HG02642 (cell line): ENCODE measurements around the gene SHISAL1.

ENCODE experiments used
- ATAC-seq: cut with Tn5 transposase; IDR thresholded peaks from one replicate; pipeline ENCODE4 v1.9.1; 2021; ENCODE audit warnings: mild to moderate bottlenecking; ENCODE audit not compliant: unreplicated experiment, poor library complexity

SHISAL1 gene

DNA sequence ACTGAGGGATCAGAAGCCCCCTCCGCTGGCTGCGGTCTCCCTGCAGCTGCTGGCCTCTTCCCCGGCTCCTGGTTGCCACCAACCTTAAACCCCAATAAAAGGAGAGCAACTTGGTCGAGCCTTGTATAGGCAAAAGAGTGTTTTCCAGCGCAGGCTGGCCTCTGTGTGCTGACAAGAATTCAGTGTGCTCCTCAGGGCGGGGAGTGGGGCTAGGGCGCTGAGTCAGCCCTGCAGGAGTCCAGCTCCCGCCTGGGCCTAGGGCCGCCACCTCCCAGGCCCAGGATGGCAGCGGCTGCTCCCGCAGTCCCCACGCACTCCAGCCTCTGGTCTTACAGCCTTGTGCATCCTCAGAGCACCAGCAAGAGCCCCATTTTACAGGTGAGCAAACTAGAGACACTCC lies at the start of gene SHISAL1:
Gene SHISAL1 (minus strand): TSS at position 186 of the 400 bp plus-strand sequence. CDS start 12,006 bp downstream, outside the sequence.
- no peak for ATAC-seq

DNA sequence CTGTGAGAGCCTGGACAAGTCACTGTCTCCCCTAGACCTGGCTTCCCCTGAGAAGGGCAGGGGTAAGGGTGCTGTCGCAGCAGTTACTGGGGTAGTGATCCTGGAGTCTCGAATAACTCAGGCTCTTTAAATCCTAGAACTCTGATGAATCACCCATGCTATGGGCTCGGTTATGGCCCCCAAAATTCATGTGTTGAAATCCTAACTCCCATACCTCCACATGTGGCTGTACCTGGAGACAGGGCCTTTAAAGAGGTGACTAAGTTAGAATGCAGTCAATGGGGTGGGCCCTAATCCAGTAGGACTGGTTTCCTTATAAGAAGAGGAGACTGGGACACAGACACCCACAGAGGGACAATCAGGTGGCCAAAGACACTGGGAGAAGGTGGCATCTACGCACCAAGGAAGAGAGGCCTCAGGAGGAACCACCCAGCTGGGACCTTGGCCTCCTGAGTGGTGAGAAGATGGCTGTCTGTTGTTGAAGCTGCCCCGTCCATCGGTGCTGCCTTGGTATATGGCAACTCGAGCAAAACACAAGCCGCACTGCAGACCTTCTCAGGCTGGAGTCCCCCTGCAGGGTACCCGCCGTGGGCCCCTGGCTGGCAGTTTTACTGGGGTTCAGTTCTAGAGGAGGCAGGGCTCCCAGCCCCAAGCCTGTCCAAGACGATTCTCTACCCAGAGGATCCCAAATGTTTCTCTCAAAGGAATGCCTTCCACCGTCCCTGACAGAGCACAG lies 48.8 kb upstream of the SHISAL1 start:
- ATAC-seq, result no peak

DNA sequence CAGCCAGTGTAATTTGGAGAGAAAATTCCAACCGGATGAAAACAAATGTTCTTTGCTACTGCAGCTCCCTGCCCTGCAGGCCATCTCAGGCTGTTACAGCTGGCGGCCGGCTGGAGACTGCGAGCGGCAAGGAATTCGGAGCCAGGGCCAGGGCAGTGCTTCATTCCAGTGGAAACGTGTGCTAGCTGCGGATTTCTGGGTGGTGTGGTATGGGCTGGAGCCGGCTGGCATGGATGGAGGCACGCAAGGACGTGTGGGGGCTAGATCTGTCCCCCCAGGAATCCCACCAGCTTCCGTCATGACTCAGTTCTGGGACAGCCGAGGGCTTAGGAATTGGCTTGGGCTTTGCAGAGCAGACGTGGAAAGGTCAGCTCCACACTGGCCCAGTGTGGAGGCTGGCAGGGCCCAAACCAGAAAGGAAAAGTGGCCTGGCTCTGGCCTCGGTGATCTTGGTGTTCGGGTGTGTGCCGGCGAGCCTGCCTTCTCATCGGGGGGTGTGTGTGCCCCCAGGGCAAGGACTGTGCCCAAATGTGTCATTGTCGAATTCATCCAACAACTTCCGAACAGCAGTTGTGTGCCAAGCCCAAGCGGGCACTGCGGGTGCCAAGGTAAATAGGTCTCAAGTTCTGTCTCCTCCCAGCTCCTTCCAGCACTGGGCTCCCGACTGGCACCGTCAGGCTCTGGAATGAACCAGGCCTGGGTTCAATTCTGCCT lies 48.1 kb upstream of the SHISAL1 start:
- no peak for ATAC-seq

DNA sequence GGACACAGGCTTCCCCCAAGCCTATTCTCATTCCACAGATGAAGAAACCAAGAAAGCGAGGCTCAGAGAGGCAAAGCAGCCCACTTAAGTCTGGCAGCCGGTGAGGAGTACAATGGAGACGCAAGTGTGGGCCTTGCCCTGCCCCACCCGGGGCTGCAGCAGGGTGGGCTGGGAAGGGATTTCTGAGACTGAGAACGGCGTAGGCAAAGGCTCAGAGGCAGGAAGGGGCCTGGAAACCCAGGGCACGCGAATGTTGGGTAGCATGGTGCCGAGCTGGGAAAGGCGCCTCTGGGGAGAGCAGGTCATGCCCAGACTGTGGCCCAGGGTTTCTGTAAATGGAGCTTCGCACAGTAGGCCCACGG lies 47.5 kb upstream of the SHISAL1 start:
- no peak for ATAC-seq

DNA sequence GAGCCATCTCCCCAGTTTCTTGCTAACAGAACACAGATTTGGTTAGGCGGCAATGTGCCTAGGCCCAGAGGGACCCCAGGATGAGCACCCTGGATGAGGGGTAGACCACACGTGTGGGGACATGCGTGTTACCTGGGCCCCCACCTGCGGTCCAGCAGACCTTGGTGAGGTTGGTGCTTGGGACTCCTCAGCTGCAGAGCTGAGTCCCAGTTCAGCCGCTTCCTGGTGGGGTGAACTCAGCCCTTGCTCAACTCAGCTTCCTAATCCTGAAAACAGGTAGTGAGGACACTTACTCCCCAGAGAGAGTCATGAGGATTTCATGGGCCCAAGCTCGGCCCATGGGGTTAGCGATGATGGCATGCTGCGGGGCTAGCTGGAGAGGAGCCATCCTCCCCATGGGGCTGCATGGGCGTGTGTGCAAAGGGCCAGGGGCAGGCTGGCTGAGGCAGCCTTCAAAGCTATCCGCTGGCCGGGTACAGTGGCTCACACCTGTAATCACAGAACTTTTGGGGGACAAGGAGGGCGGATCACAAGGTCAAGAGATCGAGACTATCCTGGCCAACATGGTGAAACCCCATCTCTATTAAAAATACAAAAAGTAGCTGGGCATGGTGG lies 46.9 kb upstream of the SHISAL1 start:
- ATAC-seq, result no peak

DNA sequence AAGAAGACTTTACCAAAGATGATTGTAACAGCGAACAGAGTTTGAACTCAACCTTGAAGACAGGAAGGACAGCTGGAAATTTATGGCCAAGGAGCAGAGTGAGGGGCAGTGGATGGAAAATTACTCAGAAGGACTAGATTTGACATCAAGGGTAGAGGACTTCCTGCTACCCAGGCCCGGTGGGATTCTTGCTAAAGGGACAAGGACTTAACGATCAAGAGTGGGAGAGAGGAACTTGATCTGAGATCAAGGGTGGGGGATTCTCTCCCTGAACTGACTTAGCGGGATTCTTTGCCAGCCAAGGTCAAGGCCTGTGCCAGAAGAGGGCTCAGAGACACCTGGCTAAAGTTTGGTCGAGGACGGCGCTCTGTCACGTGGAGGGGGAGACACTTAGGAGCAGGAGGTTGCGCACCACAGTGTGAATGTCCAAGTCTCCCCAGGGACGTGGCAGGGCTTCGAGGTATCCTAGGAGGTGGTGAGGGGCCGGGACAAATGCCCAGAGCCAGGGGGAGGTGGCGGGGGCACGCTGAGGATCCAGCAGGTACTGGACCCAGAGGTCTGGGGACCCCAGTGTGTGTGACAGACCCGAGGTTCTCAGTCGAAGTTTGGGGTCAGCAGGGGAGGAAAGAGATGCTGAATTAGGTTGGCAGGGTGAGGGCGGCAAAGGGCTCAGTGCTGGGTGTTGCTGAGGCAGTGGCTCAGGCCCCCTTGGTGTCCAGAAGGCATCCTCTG lies 46.1 kb upstream of the SHISAL1 start:
- no peak for ATAC-seq

DNA sequence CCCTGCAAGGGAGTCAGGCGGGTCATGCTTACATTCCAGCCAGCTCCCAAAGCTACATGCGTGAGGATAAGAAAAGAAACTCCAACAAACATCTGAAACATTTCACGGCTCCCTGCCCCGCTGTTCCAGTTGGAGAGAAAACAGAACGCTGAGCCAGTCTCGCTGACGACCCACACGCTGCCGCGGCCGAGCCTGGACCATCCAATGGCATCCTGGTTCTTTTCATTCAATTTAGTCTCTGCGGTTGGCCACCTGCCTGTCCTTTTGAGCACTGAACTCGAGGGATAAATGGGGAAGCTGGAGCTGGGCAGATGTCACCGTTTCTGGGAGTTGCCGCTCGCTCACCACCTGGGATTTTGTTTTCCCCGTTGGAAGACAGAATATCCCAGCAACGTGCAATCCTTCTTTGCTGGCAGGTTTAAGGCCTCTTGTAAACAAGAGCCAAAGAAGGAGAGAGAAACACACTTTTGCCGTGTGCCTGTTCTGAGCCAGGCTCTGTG lies 45.3 kb upstream of the SHISAL1 start:
- ATAC-seq, result no peak

DNA sequence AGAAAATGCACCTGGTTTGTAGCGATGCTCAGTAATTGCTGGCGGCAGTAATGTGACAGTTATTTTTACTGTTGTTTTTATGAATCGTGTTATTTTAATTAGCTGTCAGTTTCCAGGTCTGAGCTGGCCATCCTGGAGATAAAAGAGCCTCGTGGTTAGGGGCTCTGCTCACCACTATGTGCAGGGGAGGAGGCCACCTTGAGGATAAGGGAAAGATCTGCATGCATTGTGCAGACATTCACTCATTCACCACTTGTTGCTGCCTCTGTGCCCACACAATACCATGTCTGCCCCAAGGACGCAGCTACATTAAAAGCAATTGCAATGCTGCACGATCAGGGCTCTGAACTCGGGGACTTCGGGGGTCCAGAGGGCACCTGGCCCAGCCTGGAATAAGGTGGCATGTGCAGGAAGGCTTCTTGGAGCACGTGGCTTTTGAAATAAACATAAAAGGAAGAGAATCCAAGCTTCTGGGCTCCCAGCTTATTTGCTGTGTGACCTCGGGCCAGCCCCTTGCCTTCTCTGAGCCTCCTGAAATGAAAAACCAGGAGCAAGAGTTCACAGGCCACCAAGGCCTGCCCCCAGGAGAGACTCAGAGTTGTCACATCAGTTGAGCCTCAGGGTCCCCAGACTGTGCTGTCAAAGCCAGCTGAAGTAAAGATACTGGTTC lies 44.7 kb upstream of the SHISAL1 start:
- ATAC-seq, result no peak

DNA sequence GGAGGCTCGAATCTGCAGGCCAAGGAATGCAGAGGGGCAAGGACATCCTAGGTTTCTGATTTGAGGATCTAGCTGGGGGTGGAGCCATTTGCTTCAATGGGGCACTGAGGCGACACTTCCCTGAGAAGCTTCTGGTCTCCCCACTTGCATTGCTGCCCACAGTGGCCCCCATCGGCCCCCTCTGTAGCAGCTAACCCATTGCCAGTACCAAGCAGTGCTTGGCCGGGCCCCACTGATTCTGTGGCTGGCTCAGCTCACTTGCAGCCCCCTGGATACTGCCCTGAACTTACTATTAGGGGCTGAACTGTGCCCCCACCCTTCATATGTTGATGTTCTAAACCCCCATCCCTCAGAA lies 42.9 kb upstream of the SHISAL1 start:
- ATAC-seq, result no peak

DNA sequence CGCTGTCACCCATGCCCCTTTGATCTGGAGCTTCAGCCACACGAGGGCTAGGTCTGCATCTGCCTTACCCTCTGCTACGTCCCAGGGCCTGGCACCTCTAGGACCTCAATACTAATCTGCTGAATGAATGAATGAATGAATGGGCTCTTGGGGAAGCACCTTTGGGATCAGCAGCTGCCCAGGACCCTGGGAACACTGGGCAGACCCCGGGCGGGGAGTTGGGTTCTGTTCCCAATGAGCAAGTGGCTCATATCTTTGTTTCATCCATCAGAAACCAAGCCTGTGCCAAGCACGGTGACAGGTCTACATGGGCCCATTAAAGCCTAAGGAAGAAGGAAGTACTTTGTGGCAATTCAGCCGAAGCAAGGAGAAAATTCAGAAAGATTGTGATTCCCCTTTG lies 41.5 kb upstream of the SHISAL1 start:
- no peak for ATAC-seq

DNA sequence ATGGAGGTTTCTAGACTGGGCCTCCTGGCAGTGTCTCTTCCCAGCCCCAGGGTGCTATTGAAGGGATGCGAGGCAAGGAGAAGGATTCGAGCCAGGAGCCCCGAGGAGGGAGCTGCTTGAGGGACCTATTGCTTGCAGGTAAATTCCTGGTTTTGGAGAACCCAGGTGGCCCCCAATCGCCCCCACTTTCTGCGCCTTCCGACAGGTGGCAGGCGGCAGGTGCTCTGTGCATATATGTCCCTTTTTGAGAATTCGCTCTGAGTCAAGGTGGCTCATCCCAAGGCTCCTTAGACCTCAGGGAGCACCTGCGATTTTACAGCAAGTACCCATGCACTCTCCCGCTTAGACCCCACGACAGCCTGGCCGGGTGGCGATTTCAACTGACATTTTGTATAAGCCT lies 40.3 kb upstream of the SHISAL1 start:
- no peak for ATAC-seq

DNA sequence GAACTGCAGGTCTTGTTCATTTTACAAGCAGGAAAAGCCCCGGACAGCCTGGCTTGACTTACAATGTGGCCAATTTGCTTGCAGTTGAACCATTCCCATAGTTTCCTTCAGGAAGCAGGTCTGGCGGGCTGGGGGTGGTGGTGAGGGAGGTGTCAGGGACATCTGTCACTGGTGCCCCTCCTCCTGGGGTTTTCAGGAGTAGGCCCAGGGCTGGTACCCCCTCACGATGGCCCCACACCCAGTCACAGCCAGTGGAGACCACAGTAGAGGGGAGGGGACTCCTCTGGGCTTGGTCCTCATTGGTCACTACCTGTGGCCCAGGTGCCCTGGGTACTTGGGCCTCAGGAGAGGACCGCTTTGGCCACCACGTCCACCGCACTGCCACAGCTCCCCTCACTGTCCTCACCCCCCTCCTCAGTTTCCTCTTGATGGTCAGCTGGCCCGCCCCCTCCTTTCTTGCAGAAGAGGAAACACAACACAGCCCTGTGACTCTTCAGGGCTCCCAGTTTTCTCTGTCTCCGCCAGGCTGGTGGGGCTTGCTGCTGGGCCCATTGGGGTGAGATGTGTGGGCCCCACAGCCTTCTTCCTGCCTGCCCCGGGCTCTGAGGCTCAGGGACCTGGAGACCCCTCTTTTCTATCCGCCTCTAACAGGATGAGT lies 39.8 kb upstream of the SHISAL1 start:
- no peak for ATAC-seq

DNA sequence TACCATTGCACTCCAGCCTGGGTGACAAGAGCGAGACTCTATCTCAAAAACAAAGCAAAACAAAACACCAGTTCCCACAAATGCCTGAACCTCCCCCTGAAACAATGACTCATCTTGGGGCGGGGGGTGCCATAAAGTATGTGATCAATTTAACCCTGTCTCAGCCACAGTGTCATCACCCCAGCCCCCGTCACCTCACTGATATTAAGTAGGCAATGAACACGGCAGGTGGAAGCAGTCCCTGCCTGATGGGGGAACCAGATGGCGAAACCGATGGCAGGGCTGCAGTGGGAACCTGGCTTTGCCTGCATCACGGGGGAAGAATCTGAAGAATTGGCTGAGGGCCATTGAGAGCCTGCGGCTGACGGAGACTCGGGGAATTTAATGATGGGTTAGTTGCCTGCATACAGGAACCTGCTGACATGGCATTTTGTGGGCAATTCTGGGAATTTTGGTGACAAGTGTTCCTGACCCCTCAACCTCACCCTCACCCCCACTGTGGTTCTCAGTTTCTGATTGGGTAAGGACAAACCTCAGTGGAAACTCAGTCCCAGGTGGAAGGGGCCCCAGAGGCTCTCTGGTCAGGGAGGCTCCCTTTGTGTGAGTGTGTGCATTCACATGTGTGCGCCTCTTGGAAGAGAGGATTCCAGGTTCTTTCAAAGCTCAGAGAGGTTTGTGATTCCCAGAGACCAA lies 39.1 kb upstream of the SHISAL1 start:
- no peak for ATAC-seq

DNA sequence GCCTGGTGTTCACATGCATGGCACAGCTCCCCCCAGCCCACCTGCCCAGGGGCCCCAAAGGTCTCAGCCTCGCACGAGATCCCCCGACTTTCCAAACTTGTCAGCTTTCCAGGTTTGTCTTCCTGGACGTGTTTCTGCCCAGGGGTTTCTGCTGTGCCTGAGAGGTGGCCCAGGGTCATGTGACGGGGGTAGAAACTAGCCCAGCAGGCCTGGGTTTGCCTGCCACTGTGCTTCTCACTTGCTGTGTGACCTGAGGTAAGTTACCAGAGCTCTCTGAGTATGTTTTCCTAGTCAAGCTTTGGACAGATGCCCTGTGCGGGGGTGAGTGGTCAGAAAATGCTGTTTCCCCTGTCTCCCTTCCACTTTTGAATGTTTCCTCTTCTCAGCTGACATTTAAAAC lies 38.3 kb upstream of the SHISAL1 start:
- ATAC-seq, result no peak

DNA sequence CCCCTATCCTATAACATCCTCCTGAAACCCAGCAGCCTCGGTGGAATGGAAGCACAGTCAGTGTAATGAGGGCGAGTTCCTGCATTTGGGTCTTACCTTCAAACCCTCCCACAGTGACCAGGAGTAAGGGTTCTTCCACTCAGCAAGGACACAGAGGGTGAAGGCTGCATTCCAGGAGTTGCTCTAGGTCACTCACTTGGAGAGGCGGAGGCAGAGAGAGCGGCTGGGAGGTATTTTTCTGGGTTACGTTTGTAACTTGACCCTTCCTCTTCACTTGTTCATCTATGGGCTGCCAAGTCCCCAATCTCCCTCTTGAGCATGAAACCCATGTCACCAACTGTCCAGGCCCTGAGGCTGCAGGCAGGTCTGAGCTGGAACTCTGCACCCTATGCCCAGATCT lies 36.8 kb upstream of the SHISAL1 start:
- no peak for ATAC-seq

DNA sequence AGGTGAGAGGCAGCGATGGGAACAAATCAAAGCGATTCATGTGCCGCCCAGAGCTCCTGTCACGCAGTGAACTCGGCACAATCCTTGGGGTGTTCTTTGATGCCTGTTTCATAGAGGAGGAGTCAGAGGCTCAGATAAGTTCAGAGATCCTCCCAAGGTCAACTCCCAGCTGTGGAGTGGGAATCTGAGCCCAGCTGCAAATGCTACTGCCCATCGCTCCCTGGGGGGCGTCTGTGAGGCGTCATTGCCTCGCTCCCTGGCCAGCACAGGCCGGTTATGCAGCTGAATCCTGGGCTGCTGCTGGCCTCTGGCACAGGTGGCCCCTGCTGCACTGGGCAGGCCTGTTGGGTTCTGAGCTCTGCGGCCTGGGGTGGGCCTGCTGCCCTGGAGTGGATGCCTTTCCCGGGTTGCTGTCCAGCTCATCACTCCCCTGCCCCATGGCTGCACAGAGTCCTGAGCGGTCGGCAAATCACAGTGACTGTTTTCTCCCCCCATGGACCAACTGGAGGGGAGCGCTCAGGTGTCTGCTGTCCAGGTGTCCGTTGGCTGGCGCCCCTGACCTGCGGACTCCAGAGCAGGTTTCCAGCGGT lies 36.3 kb upstream of the SHISAL1 start:
- ATAC-seq, result no peak

DNA sequence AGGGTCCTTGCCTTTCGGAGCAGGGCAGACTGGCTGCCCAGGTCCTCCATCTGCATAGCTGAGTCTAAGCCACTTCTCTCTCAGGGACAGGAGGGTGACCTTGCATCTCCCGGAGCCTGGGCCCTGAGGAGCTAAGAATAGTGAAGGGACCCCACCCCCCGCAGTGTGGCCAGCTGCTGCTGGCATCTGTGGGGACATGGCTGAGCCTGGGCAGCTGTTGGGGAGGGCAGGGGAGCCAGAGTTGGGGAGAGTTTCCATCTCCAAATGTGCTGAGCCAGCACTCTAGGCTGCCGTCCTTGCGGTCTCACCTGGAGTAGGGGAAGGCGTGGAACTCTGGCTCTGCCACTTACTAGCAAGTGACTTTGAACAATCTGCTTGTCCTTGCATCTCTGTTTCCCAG lies 34.8 kb upstream of the SHISAL1 start:
- no peak for ATAC-seq

DNA sequence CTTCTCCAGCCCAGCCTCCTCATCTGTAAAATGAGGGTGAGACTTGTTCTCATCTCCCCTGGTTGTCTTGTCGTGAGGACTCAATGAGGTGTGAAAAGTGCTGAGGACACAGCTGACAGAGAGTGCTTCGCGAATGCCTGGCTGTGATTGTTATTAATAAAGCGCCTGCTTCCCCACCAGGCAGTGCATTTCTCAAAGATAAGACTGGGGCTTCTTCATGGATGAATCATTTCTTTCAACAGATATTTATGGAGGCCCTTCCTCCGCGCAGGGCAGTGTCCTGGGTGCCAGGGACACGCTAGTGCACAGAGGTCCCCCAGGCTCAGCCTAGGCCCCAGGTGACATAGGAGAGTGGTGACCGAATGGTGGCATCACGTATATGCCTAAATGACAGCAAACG lies 34.3 kb upstream of the SHISAL1 start:
- ATAC-seq, result no peak

DNA sequence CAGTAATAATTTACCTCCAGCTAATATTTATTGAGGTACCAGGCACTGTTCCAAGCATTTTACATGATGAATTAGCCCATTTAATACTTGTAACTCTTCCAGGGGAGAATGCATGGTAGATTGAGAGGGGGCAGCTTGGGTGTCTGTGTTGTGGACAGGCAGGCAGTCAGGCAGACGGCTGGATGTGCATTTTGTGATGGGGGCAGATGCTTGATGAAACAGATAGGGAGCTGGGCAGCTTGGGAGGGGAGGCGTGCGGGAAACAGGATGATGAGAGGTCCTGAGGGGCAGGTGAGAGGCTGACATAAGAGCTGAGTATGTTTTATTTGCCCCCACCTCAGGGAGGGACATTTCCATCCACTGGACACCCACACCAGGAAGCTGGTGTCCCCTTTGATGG lies 33.1 kb upstream of the SHISAL1 start:
- ATAC-seq, result no peak
